GM12864 (cell line): ENCODE measurements around the gene PRR36.

Source experiments
- DNase-seq: peaks from one replicate; pipeline ENCODE4 v3.0.0-alpha.2; 2011; ENCODE audit warnings: low read depth
- H3K4me3 ChIP-seq: 2 replicates; pipeline ENCODE4 v1.5.1; 2011; ENCODE audit warnings: mild to moderate bottlenecking, low read depth, low read length, control low read depth
- CTCF ChIP-seq: IDR thresholded peaks from 2 replicates; pipeline ENCODE4 v1.5.1; 2011; ENCODE audit warnings: low read depth, mild to moderate bottlenecking, moderate library complexity, low read length, control low read depth, inconsistent platforms; ENCODE audit errors: missing control alignments

The PRR36 gene

GRCh38 chr19:7844951-7845350, 29.2 kb downstream of the PRR36 start:
- no peak for DNase-seq
- no peak for TF ChIP-seq CTCF
- H3K4me3 ChIP-seq: no peak overlapping the region

DNA sequence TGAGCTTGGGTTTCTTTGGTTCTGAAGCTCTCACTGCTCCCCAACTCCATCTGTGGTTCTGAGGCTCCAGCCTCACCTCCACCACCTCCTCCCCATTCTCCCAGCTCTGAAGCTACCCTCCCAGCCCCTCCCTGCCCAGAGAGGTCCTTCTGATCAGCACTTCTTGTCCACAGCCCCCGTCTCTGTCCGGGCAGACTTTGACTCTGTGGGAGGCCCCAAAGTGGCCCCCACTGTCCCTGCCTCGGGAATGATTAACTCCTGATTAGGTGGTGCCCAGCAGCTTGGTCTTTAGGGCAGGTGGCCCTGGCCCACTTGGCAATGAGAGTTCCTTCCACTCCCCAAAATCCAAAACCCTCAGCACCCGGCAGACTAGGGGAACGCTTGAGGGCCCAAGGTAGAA, 29.8 kb downstream of the PRR36 start:
- H3K4me3 ChIP-seq: no peak overlapping the region
- DNase-seq: no peak
- no peak for TF ChIP-seq CTCF

- no peak for TF ChIP-seq CTCF
- no peak overlapping the region for H3K4me3 ChIP-seq
- no peak for DNase-seq
These were observed 30.7 kb downstream of the PRR36 start for GRCh38 chr19:7843521-7843920.

DNA sequence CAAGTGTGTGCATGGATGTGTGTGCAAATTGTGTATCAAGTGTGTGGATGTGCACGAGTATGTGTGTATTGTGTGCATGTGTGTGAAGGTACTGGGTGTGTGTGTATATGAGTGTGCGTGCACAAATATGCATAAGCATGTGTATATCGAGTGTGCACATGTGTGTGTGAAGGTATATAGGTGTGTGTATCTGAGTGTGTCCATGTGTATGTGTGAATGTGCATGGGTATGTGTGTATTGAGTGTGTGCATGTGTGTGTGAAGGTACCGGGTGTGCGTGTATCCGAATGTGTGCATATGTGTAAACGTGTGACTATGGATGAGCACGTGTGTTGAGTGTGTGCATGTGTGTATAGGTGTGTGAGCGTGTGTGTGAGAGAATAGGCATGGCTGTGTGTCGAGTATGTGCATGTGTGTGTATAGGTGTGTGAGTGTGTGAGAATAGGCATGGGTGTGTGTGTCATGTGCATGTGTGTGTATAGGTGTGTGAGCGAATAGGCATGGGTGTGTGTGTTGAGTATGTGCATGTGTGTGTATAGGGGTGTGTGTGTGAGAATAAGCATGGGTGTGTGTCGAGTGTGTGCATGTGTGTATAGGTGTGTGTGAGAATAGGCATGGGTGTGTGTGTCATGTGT, 31.4 kb downstream of the PRR36 start:
- no peak for DNase-seq
- TF ChIP-seq CTCF: no peak
- no peak overlapping the region for H3K4me3 ChIP-seq

DNA sequence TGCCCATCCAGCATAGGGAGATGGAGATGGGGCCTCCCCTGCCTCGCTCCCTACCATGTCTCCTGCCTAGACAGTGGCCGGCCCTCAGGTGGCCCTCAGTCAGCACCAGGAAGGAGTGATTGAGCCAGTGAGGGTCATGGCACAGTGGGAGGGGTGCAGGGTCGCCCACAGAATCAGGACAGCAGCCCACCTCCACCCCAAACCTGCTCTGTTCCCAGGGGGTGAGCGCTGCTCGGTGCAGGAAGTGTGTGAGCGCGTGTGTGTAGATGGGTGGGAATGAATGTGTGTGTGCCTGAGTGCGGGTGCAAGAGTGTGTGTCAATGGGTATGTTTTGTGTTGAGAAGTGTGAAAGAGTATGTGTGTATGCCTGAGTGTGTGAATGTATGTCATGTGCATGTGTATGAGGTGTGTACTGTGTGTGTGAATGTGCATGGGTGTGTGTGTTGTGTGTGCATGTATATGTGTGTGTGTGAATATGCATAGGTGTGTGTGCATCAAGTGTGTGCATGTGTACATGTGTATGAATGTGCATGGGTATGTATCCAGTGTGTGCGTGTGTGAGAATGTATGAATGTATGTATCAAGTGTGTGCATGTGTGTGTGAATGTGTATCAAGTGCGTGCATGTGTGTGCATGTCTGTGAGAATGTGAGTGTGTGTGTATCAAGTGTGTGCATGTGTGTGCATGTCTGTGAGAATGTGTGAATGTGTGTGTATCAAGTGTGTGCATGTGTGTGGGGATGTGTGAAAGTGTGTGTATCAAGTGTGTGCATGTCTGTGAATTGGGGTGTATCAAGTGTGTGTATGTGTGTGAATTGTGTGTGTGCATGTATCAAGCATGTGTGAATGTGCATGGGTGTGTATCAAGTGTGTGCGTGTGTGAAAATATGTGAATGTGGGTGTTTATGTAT, 32.2 kb downstream of the PRR36 start:
- H3K4me3 ChIP-seq: no peak overlapping the region
- DNase-seq: no peak
- TF ChIP-seq CTCF: no peak

DNA sequence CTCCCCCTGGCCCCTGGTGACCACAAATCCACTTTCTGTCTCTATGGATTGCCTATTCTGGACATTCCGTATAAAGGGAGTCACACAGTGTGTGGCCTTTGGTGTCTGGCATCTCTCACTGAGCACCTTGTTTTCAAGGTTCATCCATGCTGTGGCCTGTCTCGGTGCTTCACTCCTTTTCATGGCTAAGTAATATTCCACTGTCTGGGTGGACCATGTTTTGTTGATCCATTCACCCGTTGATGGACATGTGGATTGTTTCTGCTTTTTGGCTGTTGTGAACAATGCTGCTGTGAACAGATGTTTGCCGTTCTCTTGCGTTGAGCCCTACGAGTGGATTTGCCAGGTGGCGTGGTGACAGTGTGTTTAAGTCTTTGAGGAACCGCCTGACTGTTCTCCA, 33.6 kb downstream of the PRR36 start:
- no peak overlapping the region for H3K4me3 ChIP-seq
- TF ChIP-seq CTCF: no peak
- no peak for DNase-seq
